ENCODE results near the gene GJC1.

DNA sequence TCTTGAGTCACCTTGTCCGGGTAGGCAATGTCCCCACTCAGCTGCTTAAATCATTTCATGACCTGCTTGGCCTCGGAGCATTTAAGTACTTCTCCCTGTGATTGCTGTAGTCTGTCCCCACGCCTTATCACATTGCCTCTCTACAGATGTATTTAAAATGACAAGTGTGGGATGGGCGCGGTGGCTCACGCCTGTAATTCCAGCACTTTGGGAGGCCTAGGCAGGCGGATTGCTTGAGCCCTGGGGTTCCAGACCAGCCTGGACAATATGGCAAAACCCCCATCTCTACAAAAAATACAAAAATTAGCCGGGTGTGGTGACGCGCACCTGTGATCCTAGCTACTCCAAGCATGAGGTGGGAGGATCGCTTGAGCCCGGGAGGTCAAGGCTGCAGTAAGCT, 1.3 kb upstream of the GJC1 start:
- TF ChIP-seq CTCF (IDR thresholded peaks at IDR 0.05; ENCODE audit: control extremely low read depth in 1 of 3, insufficient read depth in 1 of 3, low read depth in 1 of 3, low read length in 3 of 3) (no peak), POLR2A (IDR thresholded peaks at IDR 0.05; ENCODE audit: control extremely low read depth in 1 of 2, low read depth in 2 of 2, low read length in 2 of 2) (no peak), EZH2 (IDR thresholded peaks at IDR 0.05; ENCODE audit: low read depth, low read length, severe bottlenecking) (no peak), RFX5 (IDR thresholded peaks at IDR 0.05; ENCODE audit: borderline replicate concordance, low read depth, low read length) (no peak), GABPA (IDR thresholded peaks at IDR 0.05; ENCODE audit: borderline replicate concordance, insufficient read depth, low read length) (no peak), MAX (IDR thresholded peaks at IDR 0.05) (no peak), TBP (IDR thresholded peaks at IDR 0.05; ENCODE audit: low read depth, low read length) (no peak), RAD21 (IDR thresholded peaks at IDR 0.05 in 1 of 2, conservative IDR thresholded peaks at IDR 0.05 in 1 of 2; ENCODE audit: low read depth in 2 of 2, low read length in 2 of 2) (no peak), SIRT6 (IDR thresholded peaks at IDR 0.05; ENCODE audit: low read length) (no peak), KDM1A (IDR thresholded peaks at IDR 0.05; ENCODE audit: borderline replicate concordance, low read length) (no peak), TAF7 (optimal IDR thresholded peaks at IDR 0.05; ENCODE audit: borderline replicate concordance, low read depth, low read length) (no peak), YY1 (IDR thresholded peaks at IDR 0.05; ENCODE audit: low read depth, low read length) (no peak)
- TF ChIP-seq, protein P1, sequence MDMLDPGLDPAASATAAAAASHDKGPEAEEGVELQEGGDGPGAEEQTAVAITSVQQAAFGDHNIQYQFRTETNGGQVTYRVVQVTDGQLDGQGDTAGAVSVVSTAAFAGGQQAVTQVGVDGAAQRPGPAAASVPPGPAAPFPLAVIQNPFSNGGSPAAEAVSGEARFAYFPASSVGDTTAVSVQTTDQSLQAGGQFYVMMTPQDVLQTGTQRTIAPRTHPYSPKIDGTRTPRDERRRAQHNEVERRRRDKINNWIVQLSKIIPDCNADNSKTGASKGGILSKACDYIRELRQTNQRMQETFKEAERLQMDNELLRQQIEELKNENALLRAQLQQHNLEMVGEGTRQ (IDR thresholded peaks at IDR 0.05; ENCODE audit: low read length), result no peak

Measured in H1 (cell line).